Coronary artery (tissue), 2 donors: Measurements from ENCODE around the gene CYP2C8.
"Not testable (repeated sequence)": the region's sequence is repeated elsewhere in the genome, so short reads cannot be mapped to it uniquely, and the experiment has no call there.

ENCODE experiments used
- DNase-seq: peaks from one replicate; pipeline ENCODE4 v3.0.0-alpha.2; 2017; ENCODE audit warnings: low spot score
- H3K27ac ChIP-seq, 2 donors: fragments of 200-600 bp; sonication (generic); one replicate each; pipeline ENCODE4 v1.5.1; 2016 to 2019
- H3K4me3 ChIP-seq: fragments of 200-600 bp; sonication (generic); 2 replicates; pipeline ENCODE4 v1.5.1; 2016; ENCODE audit warnings: mild to moderate bottlenecking, moderate library complexity
- CTCF ChIP-seq: fragments of 200-600 bp; sonication (generic); IDR thresholded peaks from one replicate; pipeline ENCODE4 v1.5.1; 2019; ENCODE audit warnings: antibody characterized with exemption

Gene CYP2C8

GRCh38 chr10:95069286-95069685 is at the start of gene CYP2C8:
Gene CYP2C8, minus strand, starts transcription at chr10:95069497. Its CDS starts 95 bp downstream, at chr10:95069402.
- no peak for TF ChIP-seq CTCF
- DNase-seq = no peak
- H3K4me3 ChIP-seq = no peak within 1 kb of the TSS
- H3K27ac ChIP-seq = no peak within 1 kb of the TSS

GRCh38 chr10:95116869-95117269 is 47.6 kb upstream of the CYP2C8 start:
- Histone ChIP-seq H3K27ac (no peak overlapping the region), H3K4me3 (no peak overlapping the region)
- TF ChIP-seq CTCF = no peak
- DNase-seq = no peak

- DNase-seq, H3K27ac ChIP-seq, H3K4me3 ChIP-seq: not testable (repeated sequence)
Observed at GRCh38 chr10:95110823-95111222, 41.5 kb upstream of the CYP2C8 start.

GRCh38 chr10:95097805-95098204 is 28.5 kb upstream of the CYP2C8 start:
- no peak for TF ChIP-seq CTCF
- no peak for DNase-seq
- Histone ChIP-seq H3K27ac (no peak overlapping the region), H3K4me3 (no peak overlapping the region)

- H3K4me3 ChIP-seq = no peak overlapping the region
- DNase-seq = no peak
- H3K27ac ChIP-seq = no peak overlapping the region
- TF ChIP-seq CTCF = no peak
Observed at GRCh38 chr10:95096143-95096542, 26.8 kb upstream of the CYP2C8 start.

- not testable (repeated sequence) for H3K27ac ChIP-seq, H3K4me3 ChIP-seq, DNase-seq
Observed at GRCh38 chr10:95079626-95080025, 10.3 kb upstream of the CYP2C8 start.

GRCh38 chr10:95077556-95077955 is 8.3 kb upstream of the CYP2C8 start:
- Histone ChIP-seq H3K4me3 (no peak overlapping the region), H3K27ac (no peak overlapping the region)
- TF ChIP-seq CTCF = no peak
- no peak for DNase-seq

GRCh38 chr10:95071107-95071660 is 1.9 kb upstream of the CYP2C8 start:
- TF ChIP-seq CTCF = no peak
- no peak for DNase-seq
- H3K4me3 ChIP-seq = no peak overlapping the region
- no peak overlapping the region for H3K27ac ChIP-seq

- not testable (repeated sequence) for H3K4me3 ChIP-seq, DNase-seq, H3K27ac ChIP-seq
Observed at GRCh38 chr10:95064125-95064524, 5.2 kb downstream of the CYP2C8 start.
